Measurements from ENCODE around the gene C16orf92.
"Not testable (repeated sequence)": the region's sequence is repeated elsewhere in the genome, so short reads cannot be mapped to it uniquely, and the experiment has no call there.

C16orf92 gene

GRCh38 chr16:30005341-30006094 is 17.5 kb upstream of the C16orf92 start:
- DNase-seq (ENCODE audit: low spot score), result peak; percentile 64

DNA sequence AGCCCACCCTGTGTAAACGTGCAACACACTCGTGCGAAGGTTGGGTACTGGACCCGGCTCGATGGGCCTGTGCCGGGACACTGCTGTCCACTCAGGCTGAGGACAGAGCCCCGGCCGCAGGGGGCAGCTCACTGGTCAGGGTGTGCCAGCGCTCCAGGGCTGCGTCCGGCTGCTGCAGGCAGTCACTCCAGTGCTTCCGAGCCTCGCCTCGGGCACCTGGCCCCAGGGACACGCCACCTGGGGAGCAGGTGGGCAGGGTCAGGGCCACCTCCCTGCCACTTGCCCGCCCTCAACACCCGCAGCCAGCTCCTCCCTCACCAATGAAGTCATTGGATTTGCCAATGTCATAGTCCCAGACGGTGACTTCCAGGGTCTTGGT is 16.9 kb upstream of the C16orf92 start:
- no peak for DNase-seq (ENCODE audit: low spot score)

GRCh38 chr16:30006659-30007377 is 16.2 kb upstream of the C16orf92 start:
- DNase-seq (ENCODE audit: low spot score), result no peak

- DNase-seq (ENCODE audit: low spot score), result no peak
Observed at GRCh38 chr16:30007378-30007895, 15.6 kb upstream of the C16orf92 start.

- DNase-seq (ENCODE audit: low spot score), result no peak
Observed at GRCh38 chr16:30009085-30009862, 13.7 kb upstream of the C16orf92 start.

DNA sequence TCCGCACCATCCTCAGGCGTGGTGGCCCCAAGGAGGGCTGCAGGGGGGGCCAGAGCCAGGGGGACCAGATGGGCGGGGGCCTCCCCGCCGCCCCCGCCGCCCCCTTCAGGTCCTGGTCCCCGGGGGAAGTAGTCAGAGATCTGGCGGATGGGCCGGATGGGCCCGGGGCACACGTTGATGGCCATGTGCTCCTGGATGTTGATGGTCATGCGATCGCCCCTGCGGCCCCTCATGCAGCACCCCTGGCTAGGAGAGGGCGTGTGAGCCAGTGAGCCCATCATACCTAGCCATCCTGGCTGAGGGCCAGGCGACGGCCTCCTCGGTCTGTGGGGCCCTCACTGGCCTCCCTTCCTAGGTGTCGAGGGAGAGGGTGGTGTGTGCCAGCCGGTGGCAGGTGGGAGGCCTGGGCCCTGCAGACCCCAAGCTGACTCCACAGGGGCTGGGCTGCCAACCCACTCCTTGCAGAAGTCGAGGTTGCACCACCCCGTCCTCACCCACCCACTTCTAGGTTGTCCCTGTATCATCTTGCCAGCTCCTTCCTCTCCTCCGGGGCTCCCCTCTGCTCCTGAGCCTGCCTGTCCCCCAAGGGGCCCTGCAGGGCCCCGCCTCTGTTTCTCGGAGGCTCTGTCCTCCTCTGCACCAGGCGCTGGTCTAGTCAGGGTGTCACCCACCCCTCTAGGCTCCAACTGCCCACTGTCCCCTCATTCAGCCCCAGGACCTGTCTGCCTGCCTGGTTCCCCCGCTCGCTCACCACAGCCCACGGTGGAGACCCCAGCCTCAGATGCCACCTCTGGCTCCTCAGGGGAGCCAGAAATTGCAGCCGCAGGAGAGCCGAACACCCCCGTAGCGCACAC is 12.8 kb upstream of the C16orf92 start:
- DNase-seq (ENCODE audit: low spot score), result no peak

- peak; percentile 26 for DNase-seq (ENCODE audit: low spot score)
Observed at GRCh38 chr16:30010844-30011713, 11.9 kb upstream of the C16orf92 start, which contains the start of gene DOC2A. Gene DOC2A, minus strand, starts transcription at chr16:30011027. Its CDS starts 805 bp downstream, at chr16:30010222.

- DNase-seq (ENCODE audit: low spot score), result no peak
Observed at GRCh38 chr16:30011714-30012504, 11.1 kb upstream of the C16orf92 start.

GRCh38 chr16:30012598-30012997 is 10.4 kb upstream of the C16orf92 start:
- not testable (repeated sequence) for DNase-seq (ENCODE audit: low spot score)

DNA sequence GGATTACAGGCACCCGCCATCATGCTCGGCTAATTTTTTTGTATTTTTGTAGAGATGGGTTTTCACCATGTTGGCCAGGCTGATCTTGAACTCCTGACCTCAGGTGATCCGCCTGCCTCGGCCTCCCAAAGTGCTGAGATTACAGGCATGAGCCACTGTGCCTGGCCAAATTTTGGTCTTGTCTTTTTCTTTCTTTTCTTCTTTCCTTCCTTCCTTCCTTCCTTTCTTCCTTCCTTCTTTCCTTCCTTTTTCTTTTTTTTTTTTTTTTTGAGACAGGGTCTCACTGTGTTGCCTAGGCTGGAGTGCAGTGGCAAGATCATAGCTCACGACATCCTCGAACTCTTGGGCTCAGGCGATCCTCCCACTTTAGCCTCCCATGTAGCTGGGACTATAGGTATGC is 7.5 kb upstream of the C16orf92 start:
- not testable (repeated sequence) for DNase-seq (ENCODE audit: low spot score)

- DNase-seq (ENCODE audit: low spot score), result no peak
Observed at GRCh38 chr16:30016555-30017276, 6.3 kb upstream of the C16orf92 start.

DNA sequence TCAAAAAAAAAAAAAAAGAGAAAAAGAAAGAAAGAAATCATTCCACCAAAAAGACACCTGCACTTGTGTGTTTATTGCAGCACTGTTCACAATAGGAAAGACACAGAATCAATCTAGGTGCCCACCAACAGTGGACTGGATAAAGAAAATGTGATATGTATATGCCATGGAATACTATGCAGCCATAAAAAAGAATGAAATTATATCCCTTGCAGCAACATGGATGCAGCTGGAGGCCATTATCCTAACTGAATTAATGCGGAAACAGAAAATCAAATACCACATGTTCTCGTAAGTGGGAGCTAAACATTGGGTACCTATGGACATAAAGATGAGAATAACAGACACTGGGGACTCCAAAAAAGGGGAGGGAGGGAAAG is 5.7 kb upstream of the C16orf92 start:
- DNase-seq (ENCODE audit: low spot score), result no peak

- not testable (repeated sequence) for DNase-seq (ENCODE audit: low spot score)
Observed at GRCh38 chr16:30017937-30018336, 5.1 kb upstream of the C16orf92 start.

GRCh38 chr16:30018731-30019158 is 4.3 kb upstream of the C16orf92 start:
- DNase-seq (ENCODE audit: low spot score), result peak; percentile 55

DNA sequence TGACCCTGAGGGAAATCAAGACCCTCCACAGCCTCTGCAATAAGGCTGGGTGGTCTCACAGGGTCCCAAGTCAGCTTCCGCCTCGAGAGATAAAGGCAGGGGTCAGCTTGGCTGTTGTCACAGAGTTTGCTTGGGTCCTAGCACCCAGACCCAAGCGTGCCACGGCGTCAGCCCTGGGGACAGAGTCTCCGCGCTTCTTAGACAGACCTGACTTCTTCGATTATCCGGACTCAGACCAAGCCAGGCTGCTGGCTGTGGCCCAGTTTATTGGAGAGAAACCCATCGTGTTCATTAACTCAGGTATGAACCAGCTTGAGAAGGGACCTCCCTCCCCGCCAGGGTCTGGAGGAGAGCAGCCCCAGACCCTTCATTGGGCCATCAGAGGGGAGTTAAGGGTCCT is 588 bp downstream of the C16orf92 start:
- no peak for DNase-seq (ENCODE audit: low spot score)

DNA sequence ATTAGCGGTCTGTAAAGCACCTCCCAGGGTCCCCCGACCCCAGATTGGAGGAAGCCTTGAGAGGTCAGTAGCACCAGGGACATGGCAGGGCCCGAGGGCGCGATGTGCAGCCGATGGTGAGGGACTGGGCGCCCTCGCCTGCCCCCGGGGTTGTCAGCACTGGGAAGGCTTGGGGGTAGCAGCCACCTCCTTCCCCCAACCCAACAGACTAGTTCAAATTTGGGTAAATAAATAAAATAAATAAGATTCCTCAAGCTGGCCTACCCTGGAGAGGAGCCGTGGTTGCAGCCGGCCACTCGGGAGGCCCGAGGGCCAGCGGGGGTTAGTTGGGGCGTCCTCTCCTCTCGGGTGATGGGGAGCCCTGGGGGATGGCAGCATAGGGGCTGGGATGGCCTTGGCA is 1.5 kb downstream of the C16orf92 start:
- DNase-seq (ENCODE audit: low spot score), result no peak

GRCh38 chr16:30025156-30025555 is 2.2 kb downstream of the C16orf92 start:
- DNase-seq (ENCODE audit: low spot score), result no peak

DNA sequence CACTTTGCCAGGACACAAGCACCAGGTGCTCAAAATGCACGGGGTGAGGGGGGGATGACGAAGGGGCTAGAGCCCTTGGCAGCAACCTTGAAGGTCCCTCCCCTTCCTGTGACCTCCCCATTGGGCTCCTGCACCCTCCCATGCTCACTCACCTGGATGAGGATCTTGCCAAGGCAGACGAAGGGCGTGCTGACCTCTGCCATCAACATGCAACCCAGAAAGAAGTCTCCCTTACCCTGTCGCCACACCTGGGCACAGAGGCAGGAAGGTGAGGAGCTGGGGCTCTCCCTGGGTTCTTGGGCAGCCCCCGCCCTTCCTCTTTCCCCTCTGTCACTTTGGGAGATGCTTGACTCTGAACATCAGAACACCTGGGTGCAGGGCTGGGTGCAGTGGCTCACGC is 2.6 kb downstream of the C16orf92 start:
- no peak for DNase-seq (ENCODE audit: low spot score)

DNA sequence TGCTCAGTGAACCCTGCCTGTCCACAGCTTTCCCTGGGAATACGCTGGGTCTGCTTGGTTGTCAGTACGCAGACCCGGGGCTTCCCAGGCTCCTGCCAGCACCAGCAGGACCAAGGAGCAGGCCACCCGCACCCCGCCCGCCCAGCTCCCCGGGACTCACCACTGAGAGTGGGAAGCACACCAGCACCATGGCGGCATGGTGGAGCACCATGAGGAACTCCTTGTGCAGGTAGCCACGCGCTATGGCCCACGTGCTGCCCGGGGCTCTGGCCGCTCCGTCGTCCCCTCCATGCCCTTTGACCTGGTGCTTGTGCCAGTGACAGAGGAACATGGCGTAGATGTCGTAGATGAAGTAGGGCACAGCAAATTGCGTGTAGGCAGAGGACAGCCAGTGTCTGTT is 3.5 kb downstream of the C16orf92 start:
- no peak for DNase-seq (ENCODE audit: low spot score)

Data from RKO (cell line).